Loucy (cell line): Measurements from ENCODE around the gene EFCC1.

Source experiments
- EZH2phosphoT487 ChIP-seq: fragments of 200-600 bp; IDR thresholded peaks from 2 replicates; pipeline ENCODE4 v1.6.1; 2018; ENCODE audit warnings: antibody characterized with exemption, mild to moderate bottlenecking, moderate library complexity, borderline replicate concordance
- TF ChIP-seq, protein P1 (sequence below): fragments of 200-600 bp; sonication (generic); conservative IDR thresholded peaks from 2 replicates; pipeline ENCODE4 v1.5.1; 2014; ENCODE audit warnings: mild to moderate bottlenecking, antibody characterized with exemption, low read length

DNA sequence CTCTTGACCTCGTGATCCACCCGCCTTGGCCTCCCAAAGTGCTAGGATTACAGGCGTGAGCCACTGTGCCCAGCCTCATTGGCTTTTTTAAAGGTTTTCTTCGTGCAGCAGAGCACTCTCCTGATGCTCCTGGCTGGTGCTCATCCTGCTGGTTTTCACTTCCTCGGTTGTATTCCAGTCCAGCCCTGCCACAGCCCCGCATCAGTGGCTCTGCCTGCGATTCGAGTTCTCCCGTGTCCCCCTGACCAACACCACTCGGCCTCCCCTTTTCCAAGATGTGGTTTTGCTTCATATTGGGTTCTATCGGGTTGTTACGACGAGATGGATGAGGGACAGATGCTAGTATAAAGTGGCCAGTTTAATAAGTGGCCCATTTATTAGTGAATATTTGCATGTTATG, 27.8 kb downstream of the EFCC1 start:
- TF ChIP-seq, protein P1, sequence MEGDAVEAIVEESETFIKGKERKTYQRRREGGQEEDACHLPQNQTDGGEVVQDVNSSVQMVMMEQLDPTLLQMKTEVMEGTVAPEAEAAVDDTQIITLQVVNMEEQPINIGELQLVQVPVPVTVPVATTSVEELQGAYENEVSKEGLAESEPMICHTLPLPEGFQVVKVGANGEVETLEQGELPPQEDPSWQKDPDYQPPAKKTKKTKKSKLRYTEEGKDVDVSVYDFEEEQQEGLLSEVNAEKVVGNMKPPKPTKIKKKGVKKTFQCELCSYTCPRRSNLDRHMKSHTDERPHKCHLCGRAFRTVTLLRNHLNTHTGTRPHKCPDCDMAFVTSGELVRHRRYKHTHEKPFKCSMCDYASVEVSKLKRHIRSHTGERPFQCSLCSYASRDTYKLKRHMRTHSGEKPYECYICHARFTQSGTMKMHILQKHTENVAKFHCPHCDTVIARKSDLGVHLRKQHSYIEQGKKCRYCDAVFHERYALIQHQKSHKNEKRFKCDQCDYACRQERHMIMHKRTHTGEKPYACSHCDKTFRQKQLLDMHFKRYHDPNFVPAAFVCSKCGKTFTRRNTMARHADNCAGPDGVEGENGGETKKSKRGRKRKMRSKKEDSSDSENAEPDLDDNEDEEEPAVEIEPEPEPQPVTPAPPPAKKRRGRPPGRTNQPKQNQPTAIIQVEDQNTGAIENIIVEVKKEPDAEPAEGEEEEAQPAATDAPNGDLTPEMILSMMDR, result no peak
- TF ChIP-seq EZH2phosphoT487, result no peak
